Activated CD4-positive, CD25-positive, alpha-beta regulatory T cell (primary cell): ENCODE measurements around the gene WSB1.
A peak's percentile ranks its signal among the peaks of the same experiment; 100 is the strongest.
"Not testable (repeated sequence)": the region's sequence is repeated elsewhere in the genome, so short reads cannot be mapped to it uniquely, and the experiment has no call there.

ENCODE experiments used
- DNase-seq, 4 experiments: peaks; one replicate each; lab custom pipeline; 2025; lab: John Stamatoyannopoulos, UW

Gene WSB1

GRCh38 chr17:27315796-27316465 is 22.0 kb downstream of the WSB1 start:
- DNase-seq: no peak

- DNase-seq: no peak
Measured at GRCh38 chr17:27318228-27318627, 24.3 kb downstream of the WSB1 start.

DNA sequence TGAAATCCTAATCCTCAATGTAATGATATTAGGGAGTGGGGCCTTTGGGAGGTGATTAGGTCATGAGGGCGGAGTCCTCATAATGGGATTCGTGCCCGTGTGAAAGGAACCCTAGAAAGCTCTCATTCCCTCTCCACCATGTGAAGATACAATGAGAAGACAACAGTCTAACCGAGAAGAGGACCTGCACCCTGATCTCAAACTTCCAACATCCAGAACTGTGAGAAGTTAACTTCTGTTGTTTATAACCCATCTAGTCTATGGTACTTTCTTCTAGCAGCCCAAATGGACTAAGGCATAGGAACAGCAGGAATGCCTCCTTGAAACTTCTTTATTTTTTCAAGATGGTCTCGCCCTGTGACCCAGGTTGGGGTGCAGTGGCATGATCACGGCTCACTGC is 24.7 kb downstream of the WSB1 start:
- DNase-seq: no peak

GRCh38 chr17:27319541-27320221 is 25.8 kb downstream of the WSB1 start:
- DNase-seq: no peak

DNA sequence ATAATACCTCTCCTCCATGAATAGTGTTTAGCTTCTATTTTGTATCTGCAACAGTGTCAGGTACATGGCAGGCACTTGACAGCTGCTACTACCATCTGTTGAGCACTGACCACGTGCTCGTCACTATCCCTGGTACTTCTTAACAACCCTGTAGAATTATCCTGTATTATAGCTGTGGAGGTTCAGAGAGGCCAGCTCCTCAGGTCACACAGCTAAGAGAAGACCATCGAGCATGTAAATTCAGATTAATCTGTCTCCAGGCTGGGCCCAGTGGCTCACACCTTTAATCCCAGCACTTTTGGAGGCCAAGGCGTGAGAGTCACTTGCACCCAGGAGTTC is 26.3 kb downstream of the WSB1 start:
- DNase-seq: no peak

GRCh38 chr17:27321372-27321771 is 27.5 kb downstream of the WSB1 start:
- DNase-seq: no peak

- no peak for DNase-seq
Measured at GRCh38 chr17:27322026-27322425, 28.1 kb downstream of the WSB1 start.

GRCh38 chr17:27322690-27323508 is 29.0 kb downstream of the WSB1 start:
- no peak for DNase-seq

- no peak for DNase-seq
Measured at GRCh38 chr17:27323538-27324215, 29.8 kb downstream of the WSB1 start.

GRCh38 chr17:27324771-27325339 is 30.9 kb downstream of the WSB1 start:
- no peak for DNase-seq

DNA sequence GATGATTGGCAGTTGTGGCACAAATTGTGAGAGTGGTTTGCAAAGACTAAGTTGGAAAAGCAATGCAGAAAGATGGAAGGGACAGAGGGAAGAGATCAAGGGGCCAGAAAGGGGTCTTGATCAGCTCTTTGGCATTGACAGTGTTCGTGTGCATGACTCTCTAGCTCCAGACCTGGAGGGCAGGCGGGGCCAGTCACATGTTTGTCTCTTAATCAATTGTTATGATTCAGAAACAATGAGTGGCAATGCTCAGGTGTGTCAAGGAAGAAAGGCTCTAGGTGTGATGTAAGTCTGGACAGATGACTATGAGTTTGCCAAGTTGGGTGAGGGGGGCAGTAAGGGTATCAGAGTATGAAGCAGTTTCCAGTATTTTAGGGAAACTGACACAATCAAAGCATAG is 32.1 kb downstream of the WSB1 start:
- no peak for DNase-seq

- no peak for DNase-seq
Measured at GRCh38 chr17:27326585-27326984, 32.7 kb downstream of the WSB1 start.

DNA sequence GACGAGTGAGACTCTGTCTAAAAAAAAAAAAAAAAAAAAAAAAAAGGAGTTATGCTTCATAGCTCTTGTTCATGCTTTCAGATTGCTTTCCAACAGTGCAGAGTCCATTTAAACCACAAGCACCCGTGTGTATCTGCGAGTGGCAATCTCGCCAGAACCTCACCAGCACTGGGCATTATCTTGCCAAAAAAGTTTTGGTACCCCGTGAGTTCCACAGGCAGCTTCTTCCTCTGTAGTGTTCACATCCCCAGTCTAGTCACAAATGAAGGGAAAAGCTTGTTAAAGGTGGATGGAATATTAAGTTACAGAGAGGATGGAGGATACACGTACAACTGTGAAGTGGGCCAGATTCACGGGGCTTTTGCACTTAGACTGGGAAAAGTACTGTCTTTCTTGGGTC is 33.5 kb downstream of the WSB1 start:
- no peak for DNase-seq

GRCh38 chr17:27327871-27328270 is 34.0 kb downstream of the WSB1 start:
- DNase-seq: no peak

- not testable (repeated sequence) for DNase-seq
Measured at GRCh38 chr17:27328686-27329085, 34.8 kb downstream of the WSB1 start.

- no peak for DNase-seq
Measured at GRCh38 chr17:27329146-27329805, 35.4 kb downstream of the WSB1 start.

GRCh38 chr17:27332047-27332393 is 38.1 kb downstream of the WSB1 start:
- no peak for DNase-seq

- DNase-seq: peak; percentile 63 to 82 (median 77)
Measured at GRCh38 chr17:27332485-27333409, 38.8 kb downstream of the WSB1 start.

DNA sequence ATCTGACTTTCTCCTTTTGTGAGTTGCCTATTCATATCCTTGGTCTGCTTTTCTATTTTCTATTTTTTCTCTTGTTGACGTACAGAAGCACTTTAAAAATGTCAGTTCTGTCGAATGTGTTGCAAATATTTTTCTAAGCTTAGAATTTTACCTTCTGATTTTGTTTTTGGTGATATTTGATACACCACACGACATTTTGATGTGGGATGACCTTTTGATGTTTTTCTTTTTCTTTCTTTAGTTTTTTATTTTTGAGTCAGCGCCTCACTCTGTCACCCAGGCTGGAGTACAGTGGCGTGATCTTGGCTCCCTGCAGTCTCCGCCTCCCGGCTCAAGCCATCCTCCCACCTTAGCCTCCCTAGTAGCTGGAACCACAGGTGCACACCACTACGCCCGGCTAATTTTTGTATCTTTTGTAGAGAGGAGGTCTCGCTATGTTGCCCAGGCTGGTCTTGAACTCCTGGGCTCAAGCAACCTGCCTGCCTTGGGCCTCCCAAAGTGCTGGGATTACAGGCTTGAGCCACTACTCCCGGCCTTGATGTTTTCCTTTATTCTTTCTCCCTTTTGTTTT is 39.6 kb downstream of the WSB1 start:
- DNase-seq: no peak

GRCh38 chr17:27336184-27336583 is 42.3 kb downstream of the WSB1 start:
- no peak for DNase-seq
